ENCODE results near the gene RFX2. TPM values are rescaled to one million over a fixed set of nuclear protein-coding genes. Genes with fewer than 3 reads are reported as not detected.
A peak's percentile ranks its signal among the peaks of the same experiment; 100 is the strongest.

The RFX2 gene
- total and polyA plus RNA-seq, 4 donors = 6.5 to 26.1 (median 14.6) TPM

- no peaks in the 10 kb centered on the region for H3K9me3 ChIP-seq (ENCODE audit: control insufficient read depth, low read length)
- peaks cover 3 to 4% of the 10 kb centered on the region in 2 donors for H3K4me1 ChIP-seq (ENCODE audit: control insufficient read depth in 1 of 2, insufficient read depth in 2 of 2, low read length in 2 of 2)
- H3K36me3 ChIP-seq (ENCODE audit: control insufficient read depth in 1 of 2, insufficient read depth in 2 of 2, low read length in 1 of 2) = no peaks in the 10 kb centered on the region
- peak overlapping the region in 1 of 2 donors; percentile 84 for H3K27ac ChIP-seq (ENCODE audit: low read depth in 1 of 2, low read length in 2 of 2)
- H3K27me3 ChIP-seq (ENCODE audit: control insufficient read depth in 1 of 2, insufficient read depth in 2 of 2, low read length in 1 of 2) = no peaks in the 10 kb centered on the region
- WGBS, 2 donors = 72% methylated on average over 11 of the region's 11 CpGs
- peak; percentile 27 for ATAC-seq (ENCODE audit: low FRiP score)
- H3K4me3 ChIP-seq (ENCODE audit: low read length in 2 of 2) = no peak overlapping the region
- intact Hi-C loops (cut with DNase I) = no loop called here
- peak; percentile 78 to 86 for DNase-seq
Observed at GRCh38 chr19:6062274-6062673, 48.0 kb downstream of the RFX2 start.

- no peak overlapping the region for H3K4me3 ChIP-seq (ENCODE audit: low read length in 2 of 2)
- WGBS, 2 donors = 48 to 50% methylated on average over 16 of the region's 16 CpGs
- ATAC-seq (ENCODE audit: low FRiP score) = no peak
- no peaks in the 10 kb centered on the region for H3K36me3 ChIP-seq (ENCODE audit: control insufficient read depth in 1 of 2, insufficient read depth in 2 of 2, low read length in 1 of 2)
- intact Hi-C loops (cut with DNase I) = no loop called here
- H3K27me3 ChIP-seq (ENCODE audit: control insufficient read depth in 1 of 2, insufficient read depth in 2 of 2, low read length in 1 of 2) = no peaks in the 10 kb centered on the region
- peak in 1 of 2 donors; percentile 77 for DNase-seq
- H3K4me1 ChIP-seq (ENCODE audit: control insufficient read depth in 1 of 2, insufficient read depth in 2 of 2, low read length in 2 of 2) = peaks cover 3 to 5% of the 10 kb centered on the region in 2 donors
- H3K27ac ChIP-seq (ENCODE audit: low read depth in 1 of 2, low read length in 2 of 2) = peak overlapping the region; percentile 2 to 84
- no peaks in the 10 kb centered on the region for H3K9me3 ChIP-seq (ENCODE audit: control insufficient read depth, low read length)
Observed at GRCh38 chr19:6061376-6062130, 48.7 kb downstream of the RFX2 start.

- DNase-seq (peak in 1 of 2 donors; percentile 75), ATAC-seq (ENCODE audit: low FRiP score) (no peak)
- intact Hi-C loops (cut with DNase I) = no loop called here
- 82 to 87% methylated on average over 21 of the region's 21 CpGs for WGBS, 2 donors
- Histone ChIP-seq H3K9me3 (ENCODE audit: control insufficient read depth, low read length) (no peaks in the 10 kb centered on the region), H3K27me3 (ENCODE audit: control insufficient read depth in 1 of 2, insufficient read depth in 2 of 2, low read length in 1 of 2) (no peaks in the 10 kb centered on the region), H3K4me3 (ENCODE audit: low read length in 2 of 2) (no peak overlapping the region), H3K4me1 (ENCODE audit: control insufficient read depth in 1 of 2, insufficient read depth in 2 of 2, low read length in 2 of 2) (peaks cover 3 to 5% of the 10 kb centered on the region in 2 donors), H3K27ac (ENCODE audit: low read depth in 1 of 2, low read length in 2 of 2) (peak overlapping the region in 1 of 2 donors; percentile 84), H3K36me3 (ENCODE audit: control insufficient read depth in 1 of 2, insufficient read depth in 2 of 2, low read length in 1 of 2) (no peaks in the 10 kb centered on the region)
Observed at GRCh38 chr19:6060600-6061375, 49.5 kb downstream of the RFX2 start.

DNA sequence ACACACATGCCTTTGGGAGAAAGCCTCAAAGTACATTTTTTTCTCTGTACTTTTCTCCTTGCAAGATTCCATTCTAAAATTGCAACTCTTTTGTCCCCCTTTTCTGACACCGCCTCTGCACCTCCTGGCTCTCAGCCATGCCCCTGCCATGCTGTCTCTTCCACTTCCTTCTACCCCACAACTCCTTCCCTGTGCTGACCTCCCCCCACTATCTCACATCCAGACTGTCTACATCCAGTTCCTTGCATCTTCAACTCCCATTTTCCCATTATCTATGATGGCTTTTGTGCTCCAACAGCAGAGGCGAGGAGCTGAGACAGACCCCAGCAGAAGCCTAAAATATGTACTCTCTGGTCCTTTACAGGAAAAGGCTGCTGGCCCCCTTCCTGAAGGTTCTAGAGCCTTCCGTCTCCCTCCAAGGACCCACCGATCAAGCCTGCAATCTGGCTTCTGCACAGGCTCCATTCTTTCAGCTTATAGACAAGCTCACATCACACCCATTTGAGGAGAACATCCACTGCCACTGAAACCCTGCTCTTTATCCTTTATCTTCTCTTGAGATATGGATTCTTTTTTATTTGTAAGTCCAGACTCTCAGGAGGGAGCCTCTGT is 50.2 kb downstream of the RFX2 start:
- no peak for ATAC-seq (ENCODE audit: low FRiP score)
- intact Hi-C loops (cut with DNase I) = loop anchor here (5.0 to 10.0 kb wide), 2 partner anchors 52 to 215 kb away; partner anchors contain the start of genes MLLT1 (in 1 of the 2) and RFX2 (in 1 of the 2)
- Histone ChIP-seq H3K4me3 (ENCODE audit: low read length in 2 of 2) (no peak overlapping the region), H3K4me1 (ENCODE audit: control insufficient read depth in 1 of 2, insufficient read depth in 2 of 2, low read length in 2 of 2) (peaks cover 3 to 5% of the 10 kb centered on the region in 2 donors), H3K9me3 (ENCODE audit: control insufficient read depth, low read length) (no peaks in the 10 kb centered on the region), H3K36me3 (ENCODE audit: control insufficient read depth in 1 of 2, insufficient read depth in 2 of 2, low read length in 1 of 2) (no peaks in the 10 kb centered on the region), H3K27me3 (ENCODE audit: control insufficient read depth in 1 of 2, insufficient read depth in 2 of 2, low read length in 1 of 2) (no peaks in the 10 kb centered on the region), H3K27ac (ENCODE audit: low read depth in 1 of 2, low read length in 2 of 2) (peak overlapping the region in 1 of 2 donors; percentile 84)
- WGBS, 2 donors = 68 to 72% methylated on average over 4 of the region's 4 CpGs
- peak in 1 of 2 donors; percentile 41 for DNase-seq

DNA sequence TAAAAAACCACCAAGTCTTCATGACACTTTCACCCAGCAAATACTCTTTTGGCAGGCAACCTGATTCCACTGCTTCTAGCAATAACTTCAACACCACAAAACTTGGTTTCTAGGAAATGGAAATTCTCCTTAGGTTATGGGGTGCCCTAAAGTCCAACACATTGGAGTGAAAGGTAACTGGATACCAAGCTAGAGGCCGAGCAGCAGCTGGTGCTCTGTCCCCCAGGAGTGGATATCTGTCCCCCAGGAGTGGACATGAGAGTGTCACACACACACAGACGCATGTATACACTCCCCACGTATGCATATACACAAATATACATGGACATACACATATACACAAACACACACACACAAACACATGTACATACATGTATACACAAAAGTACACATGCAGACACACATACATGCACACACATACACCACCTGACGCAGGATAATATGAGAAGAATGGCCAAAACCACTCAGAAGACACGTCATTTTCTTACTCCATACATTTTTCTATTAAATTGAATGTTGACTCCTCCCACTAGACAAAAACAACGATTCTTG is 50.8 kb downstream of the RFX2 start:
- no peak for DNase-seq
- H3K36me3 ChIP-seq (ENCODE audit: control insufficient read depth in 1 of 2, insufficient read depth in 2 of 2, low read length in 1 of 2) = no peaks in the 10 kb centered on the region
- intact Hi-C loops (cut with DNase I) = loop anchor here (5.0 to 10.0 kb wide), 2 partner anchors 53 to 215 kb away; partner anchors contain the start of genes MLLT1 (in 1 of the 2) and RFX2 (in 1 of the 2)
- WGBS, 2 donors = 74 to 76% methylated on average over 6 of the region's 6 CpGs
- peak overlapping the region; percentile 29 to 84 for H3K27ac ChIP-seq (ENCODE audit: low read depth in 1 of 2, low read length in 2 of 2)
- ATAC-seq (ENCODE audit: low FRiP score) = no peak
- H3K27me3 ChIP-seq (ENCODE audit: control insufficient read depth in 1 of 2, insufficient read depth in 2 of 2, low read length in 1 of 2) = no peaks in the 10 kb centered on the region
- peaks cover 3 to 5% of the 10 kb centered on the region in 2 donors for H3K4me1 ChIP-seq (ENCODE audit: control insufficient read depth in 1 of 2, insufficient read depth in 2 of 2, low read length in 2 of 2)
- H3K4me3 ChIP-seq (ENCODE audit: low read length in 2 of 2) = no peak overlapping the region
- no peaks in the 10 kb centered on the region for H3K9me3 ChIP-seq (ENCODE audit: control insufficient read depth, low read length)

DNA sequence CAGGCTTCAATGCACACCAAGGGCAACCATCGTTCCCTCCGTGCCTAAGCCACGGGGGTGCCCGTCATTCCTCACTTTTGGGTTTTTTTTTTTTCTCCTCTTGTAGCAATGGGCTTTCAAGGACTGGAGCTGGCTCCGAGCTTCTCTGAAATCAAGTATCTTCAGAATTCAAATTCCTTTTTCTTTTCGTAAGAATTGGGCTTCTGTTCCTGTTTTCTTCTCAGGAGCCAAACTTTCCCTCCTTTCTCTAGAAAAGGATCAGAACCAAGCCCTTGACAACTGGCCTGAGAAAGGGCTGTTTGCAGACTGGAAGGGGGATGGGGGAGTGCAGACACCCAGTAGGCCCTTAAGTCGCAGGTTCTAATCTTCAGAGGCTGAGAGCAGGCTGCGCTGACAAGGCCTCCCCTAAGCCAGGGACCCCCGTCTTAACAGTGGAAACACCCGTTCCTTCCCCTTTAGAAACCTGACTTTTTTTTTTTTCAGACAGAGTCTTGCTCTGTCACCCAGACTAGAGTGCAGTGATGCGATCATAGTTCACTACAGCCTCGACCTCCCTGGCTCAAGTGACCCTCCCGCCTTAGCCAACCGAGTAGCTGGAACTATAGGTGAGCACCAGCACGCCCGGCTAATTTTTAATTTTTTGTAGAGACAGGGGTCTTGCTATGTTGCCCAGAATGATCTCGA is 51.6 kb downstream of the RFX2 start:
- ATAC-seq (ENCODE audit: low FRiP score) (no peak), DNase-seq (peak in 1 of 2 donors; percentile 49)
- peak overlapping the region; percentile 29 to 76 for H3K27ac ChIP-seq (ENCODE audit: low read depth in 1 of 2, low read length in 2 of 2)
- WGBS, 2 donors = 52 to 53% methylated on average over 17 of the region's 17 CpGs
- H3K4me1 ChIP-seq (ENCODE audit: control insufficient read depth in 1 of 2, insufficient read depth in 2 of 2, low read length in 2 of 2) = peaks cover 3 to 5% of the 10 kb centered on the region in 2 donors
- H3K4me3 ChIP-seq (ENCODE audit: low read length in 2 of 2) = no peak overlapping the region
- no peaks in the 10 kb centered on the region for H3K9me3 ChIP-seq (ENCODE audit: control insufficient read depth, low read length)
- no peaks in the 10 kb centered on the region for H3K27me3 ChIP-seq (ENCODE audit: control insufficient read depth in 1 of 2, insufficient read depth in 2 of 2, low read length in 1 of 2)
- no peaks in the 10 kb centered on the region for H3K36me3 ChIP-seq (ENCODE audit: control insufficient read depth in 1 of 2, insufficient read depth in 2 of 2, low read length in 1 of 2)
- intact Hi-C loops (cut with DNase I) = loop anchor here (5.0 to 10.0 kb wide), 2 partner anchors 54 to 216 kb away; partner anchors contain the start of genes MLLT1 (in 1 of the 2) and RFX2 (in 1 of the 2)

DNA sequence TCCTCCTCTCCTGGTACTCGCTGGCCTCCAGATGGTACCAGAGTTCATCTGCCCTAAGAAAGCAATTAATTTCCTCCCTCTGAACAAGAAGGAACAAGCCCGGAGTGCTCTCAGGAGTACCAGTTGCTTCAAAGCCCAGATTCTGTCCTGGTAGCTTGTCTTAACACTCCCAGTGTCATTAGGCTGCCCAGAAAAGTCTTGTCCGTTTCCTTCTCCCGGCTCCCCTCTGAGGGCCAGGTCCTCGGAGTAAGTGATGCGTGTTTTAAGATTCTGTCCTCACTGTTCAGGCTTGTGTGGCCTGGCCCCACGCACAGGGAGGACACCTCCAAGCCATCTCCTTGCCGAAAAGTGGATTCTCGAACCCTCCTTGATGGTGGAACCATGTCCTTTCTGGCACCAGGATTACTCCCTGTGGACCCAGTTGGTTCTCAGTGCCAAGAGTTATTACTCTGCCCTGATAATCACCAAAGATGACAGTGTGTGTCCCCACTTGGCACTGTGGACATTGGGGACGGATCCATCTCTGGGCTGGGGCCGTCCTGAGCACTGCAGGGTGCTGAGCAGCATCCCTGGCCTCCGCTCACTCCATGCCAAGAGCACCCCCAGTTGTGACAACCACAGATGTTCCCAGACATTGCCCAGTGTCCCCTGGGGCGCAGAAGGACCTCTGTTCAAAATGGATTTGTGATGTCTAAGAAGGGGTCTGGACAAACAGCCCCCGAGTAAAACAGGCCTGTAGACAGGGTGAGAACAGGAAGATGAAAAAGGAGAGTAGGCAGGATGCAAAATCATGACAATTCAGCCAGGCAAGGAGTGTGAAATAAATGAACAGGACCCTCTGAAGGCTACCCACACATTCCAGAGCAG is 52.4 kb downstream of the RFX2 start:
- H3K27ac ChIP-seq (ENCODE audit: low read depth in 1 of 2, low read length in 2 of 2) = peak overlapping the region; percentile 29 to 76
- 70 to 76% methylated on average over 14 of the region's 14 CpGs for WGBS, 2 donors
- H3K4me1 ChIP-seq (ENCODE audit: control insufficient read depth in 1 of 2, insufficient read depth in 2 of 2, low read length in 2 of 2) = peaks cover 3 to 5% of the 10 kb centered on the region in 2 donors
- no peaks in the 10 kb centered on the region for H3K36me3 ChIP-seq (ENCODE audit: control insufficient read depth in 1 of 2, insufficient read depth in 2 of 2, low read length in 1 of 2)
- no peaks in the 10 kb centered on the region for H3K27me3 ChIP-seq (ENCODE audit: control insufficient read depth in 1 of 2, insufficient read depth in 2 of 2, low read length in 1 of 2)
- ATAC-seq (ENCODE audit: low FRiP score) (no peak), DNase-seq (peak in 1 of 2 donors; percentile 72)
- H3K4me3 ChIP-seq (ENCODE audit: low read length in 2 of 2) = no peak overlapping the region
- H3K9me3 ChIP-seq (ENCODE audit: control insufficient read depth, low read length) = no peaks in the 10 kb centered on the region
- intact Hi-C loops (cut with DNase I) = loop anchor here (2.0 to 10.0 kb wide), 3 partner anchors 53 to 217 kb away; partner anchors contain the start of genes RFX2 (in 2 of the 2) and MLLT1 (in 1 of the 2)

All from aorta (tissue), 5 donors.